ENCODE results near the gene PDILT.

Gene PDILT

GRCh38 chr16:20364051-20364450 lies 40.5 kb downstream of the PDILT start:
- no peak overlapping the region for H3K4me3 ChIP-seq (ENCODE audit: low read length)
- no CpG with 5 or more reads among the region's 3 CpGs for WGBS (ENCODE audit: insufficient coverage, insufficient read length)
- no peaks in the 10 kb centered on the region; the same call in 1 of the 2 replicates for H3K9me3 ChIP-seq (ENCODE audit: control insufficient read depth, insufficient read depth, low read length)
- no peaks in the 10 kb centered on the region for H3K27me3 ChIP-seq (ENCODE audit: control insufficient read depth, insufficient read depth, low read length)
- H3K4me1 ChIP-seq (ENCODE audit: control insufficient read depth, insufficient read depth, low read length), result no peaks in the 10 kb centered on the region
- no peak overlapping the region for H3K27ac ChIP-seq (ENCODE audit: low read length)
- DNase-seq (ENCODE audit: low read depth, low spot score), result no peak
- no peaks in the 10 kb centered on the region for H3K36me3 ChIP-seq (ENCODE audit: control insufficient read depth, insufficient read depth, low read length)

- no peak for DNase-seq (ENCODE audit: low read depth, low spot score)
- Histone ChIP-seq H3K27me3 (ENCODE audit: control insufficient read depth, insufficient read depth, low read length) (no peaks in the 10 kb centered on the region), H3K27ac (ENCODE audit: low read length) (no peak overlapping the region), H3K4me1 (ENCODE audit: control insufficient read depth, insufficient read depth, low read length) (no peaks in the 10 kb centered on the region), H3K9me3 (ENCODE audit: control insufficient read depth, insufficient read depth, low read length) (no peaks in the 10 kb centered on the region; the same call in 1 of the 2 replicates), H3K36me3 (ENCODE audit: control insufficient read depth, insufficient read depth, low read length) (no peaks in the 10 kb centered on the region), H3K4me3 (ENCODE audit: low read length) (no peak overlapping the region)
- WGBS (ENCODE audit: insufficient coverage, insufficient read length), result no CpG with 5 or more reads among the region's 2 CpGs
Observed at GRCh38 chr16:20363191-20363590, 41.3 kb downstream of the PDILT start.

DNA sequence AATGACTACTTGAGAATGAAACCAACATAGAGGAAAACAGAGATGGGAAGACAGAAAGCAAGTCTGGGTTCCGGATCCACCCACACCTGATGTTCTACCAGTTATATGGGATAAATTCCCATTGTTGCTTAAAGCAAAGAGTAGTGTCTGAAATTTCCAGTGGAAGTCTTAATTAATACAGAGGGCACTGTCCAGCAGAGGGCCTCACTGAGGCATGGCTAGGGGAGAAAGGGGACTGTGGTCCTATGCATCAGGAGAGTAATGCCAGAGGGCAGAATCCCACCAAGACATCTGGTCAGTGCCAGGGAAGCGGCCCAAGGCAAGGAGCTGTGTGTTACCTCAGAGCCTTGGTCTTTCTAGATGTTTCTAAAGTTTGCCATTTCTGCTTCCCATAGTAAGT lies 44.5 kb downstream of the PDILT start:
- no CpG with 5 or more reads among the region's 2 CpGs for WGBS (ENCODE audit: insufficient coverage, insufficient read length)
- H3K36me3 ChIP-seq (ENCODE audit: control insufficient read depth, insufficient read depth, low read length), result no peaks in the 10 kb centered on the region
- H3K27ac ChIP-seq (ENCODE audit: low read length), result no peak overlapping the region
- no peaks in the 10 kb centered on the region for H3K27me3 ChIP-seq (ENCODE audit: control insufficient read depth, insufficient read depth, low read length)
- no peaks in the 10 kb centered on the region; the same call in none of the 2 replicates for H3K9me3 ChIP-seq (ENCODE audit: control insufficient read depth, insufficient read depth, low read length)
- DNase-seq (ENCODE audit: low read depth, low spot score), result no peak
- H3K4me3 ChIP-seq (ENCODE audit: low read length), result no peak overlapping the region
- no peaks in the 10 kb centered on the region for H3K4me1 ChIP-seq (ENCODE audit: control insufficient read depth, insufficient read depth, low read length)

DNA sequence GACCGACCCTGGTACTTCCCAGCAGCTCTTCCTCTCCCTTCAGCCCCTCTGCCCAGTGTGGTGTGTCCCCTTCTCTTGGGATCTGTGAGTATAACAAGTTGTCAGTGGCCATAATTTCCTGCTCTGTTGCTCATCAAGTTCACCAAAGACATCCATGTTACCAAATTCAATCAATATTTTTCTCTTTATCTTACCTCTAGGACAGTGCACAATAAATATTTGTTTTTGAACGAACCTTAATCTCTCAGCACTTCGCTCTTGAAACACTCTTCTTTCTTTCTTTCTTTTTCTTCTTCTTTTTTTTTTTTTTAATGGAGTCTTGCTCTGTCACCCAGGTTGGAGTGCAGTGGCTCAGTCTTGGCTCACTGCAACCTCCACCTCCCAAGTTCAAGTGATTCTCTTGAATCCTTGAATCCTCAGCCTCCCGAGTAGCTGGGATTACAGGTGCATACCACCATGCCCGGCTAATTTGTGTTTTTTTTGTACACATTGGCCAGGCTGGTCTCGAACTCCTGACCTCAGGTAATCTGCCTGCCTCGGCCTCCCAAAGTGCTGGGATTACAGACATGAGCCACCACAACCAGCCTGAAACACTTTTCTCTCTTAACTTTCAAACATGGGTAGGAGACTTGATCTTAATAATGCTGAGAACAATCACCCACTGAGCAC lies 49.3 kb downstream of the PDILT start:
- no peak for DNase-seq (ENCODE audit: low read depth, low spot score)
- H3K27ac ChIP-seq (ENCODE audit: low read length), result no peak overlapping the region
- 100% methylated on average over 1 of the region's 7 CpGs for WGBS (ENCODE audit: insufficient coverage, insufficient read length)
- no peaks in the 10 kb centered on the region for H3K36me3 ChIP-seq (ENCODE audit: control insufficient read depth, insufficient read depth, low read length)
- no peaks in the 10 kb centered on the region for H3K27me3 ChIP-seq (ENCODE audit: control insufficient read depth, insufficient read depth, low read length)
- H3K4me3 ChIP-seq (ENCODE audit: low read length), result no peak overlapping the region
- peaks cover 3% of the 10 kb centered on the region; the same call in 1 of the 2 replicates for H3K4me1 ChIP-seq (ENCODE audit: control insufficient read depth, insufficient read depth, low read length)
- no peaks in the 10 kb centered on the region; the same call in 1 of the 2 replicates for H3K9me3 ChIP-seq (ENCODE audit: control insufficient read depth, insufficient read depth, low read length)

DNA sequence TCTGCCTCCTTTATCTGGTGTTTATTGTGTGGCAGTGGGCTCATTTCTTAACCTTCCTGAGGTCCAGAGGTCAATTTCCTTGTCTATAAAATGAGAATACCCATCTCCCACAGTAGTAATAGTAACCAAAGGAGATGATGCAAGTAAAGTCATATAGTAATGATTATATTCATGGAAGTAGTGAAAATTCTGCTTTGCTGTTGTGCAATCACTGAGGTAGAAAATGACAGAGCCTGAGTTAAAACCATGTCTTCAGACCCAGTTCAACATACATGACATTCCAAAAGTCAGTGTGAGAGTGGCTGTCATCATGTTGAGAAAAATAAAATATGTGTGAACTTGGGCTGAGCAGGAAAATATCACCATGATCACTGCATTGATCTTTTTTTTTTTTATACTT lies 51.2 kb downstream of the PDILT start:
- no peak for DNase-seq (ENCODE audit: low read depth, low spot score)

GRCh38 chr16:20352615-20353014 lies 51.9 kb downstream of the PDILT start, which contains the start of gene UMOD:
Gene UMOD (minus strand): TSS chr16:20352715. CDS start chr16:20350737, 1,978 bp downstream.
- WGBS (ENCODE audit: insufficient coverage, insufficient read length), result no CpG with 5 or more reads among the region's 2 CpGs
- Histone ChIP-seq H3K36me3 (ENCODE audit: control insufficient read depth, insufficient read depth, low read length) (no peaks in the 10 kb centered on the region; the same call in 1 of the 2 replicates), H3K4me1 (ENCODE audit: control insufficient read depth, insufficient read depth, low read length) (peaks cover 4% of the 10 kb centered on the region; the same call in 1 of the 2 replicates), H3K27me3 (ENCODE audit: control insufficient read depth, insufficient read depth, low read length) (no peaks in the 10 kb centered on the region), H3K27ac (ENCODE audit: low read length) (no peak within 1 kb of the TSS), H3K9me3 (ENCODE audit: control insufficient read depth, insufficient read depth, low read length) (no peaks in the 10 kb centered on the region), H3K4me3 (ENCODE audit: low read length) (no peak within 1 kb of the TSS)
- DNase-seq (ENCODE audit: low read depth, low spot score), result no peak

More for the DNA sequence above, 51.2 kb downstream of the PDILT start:
- Histone ChIP-seq H3K4me1 (ENCODE audit: control insufficient read depth, insufficient read depth, low read length) (peaks cover 3% of the 10 kb centered on the region; the same call in 1 of the 2 replicates), H3K4me3 (ENCODE audit: low read length) (no peak overlapping the region), H3K36me3 (ENCODE audit: control insufficient read depth, insufficient read depth, low read length) (no peaks in the 10 kb centered on the region; the same call in 1 of the 2 replicates), H3K27ac (ENCODE audit: low read length) (no peak overlapping the region), H3K9me3 (ENCODE audit: control insufficient read depth, insufficient read depth, low read length) (no peaks in the 10 kb centered on the region; the same call in 1 of the 2 replicates), H3K27me3 (ENCODE audit: control insufficient read depth, insufficient read depth, low read length) (no peaks in the 10 kb centered on the region)

DNA sequence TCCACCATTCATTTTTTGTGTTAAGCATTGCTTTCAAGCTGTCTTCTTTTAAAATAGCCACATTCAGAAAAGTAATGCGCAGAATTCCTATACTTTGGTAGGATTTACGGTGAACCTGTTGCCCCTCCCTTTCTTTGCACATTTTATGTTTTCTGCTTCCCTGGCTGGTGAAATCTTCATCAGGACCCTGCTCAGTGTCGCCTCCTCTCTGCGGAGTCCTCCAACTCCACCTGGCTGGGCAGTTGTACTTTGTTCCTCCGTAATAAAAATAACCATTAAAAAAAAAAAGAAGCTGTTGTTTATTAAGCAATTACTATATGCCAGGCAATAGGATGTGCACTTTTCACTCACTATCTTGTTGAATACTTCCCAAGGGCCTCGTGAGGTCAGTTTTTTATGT lies 54.9 kb downstream of the PDILT start:
- Histone ChIP-seq H3K4me3 (ENCODE audit: low read length) (no peak overlapping the region), H3K27me3 (ENCODE audit: control insufficient read depth, insufficient read depth, low read length) (no peaks in the 10 kb centered on the region), H3K27ac (ENCODE audit: low read length) (no peak overlapping the region), H3K9me3 (ENCODE audit: control insufficient read depth, insufficient read depth, low read length) (no peaks in the 10 kb centered on the region), H3K4me1 (ENCODE audit: control insufficient read depth, insufficient read depth, low read length) (peaks cover 4% of the 10 kb centered on the region; the same call in 1 of the 2 replicates), H3K36me3 (ENCODE audit: control insufficient read depth, insufficient read depth, low read length) (no peaks in the 10 kb centered on the region; the same call in 1 of the 2 replicates)
- WGBS (ENCODE audit: insufficient coverage, insufficient read length), result no CpG with 5 or more reads among the region's 6 CpGs
- DNase-seq (ENCODE audit: low read depth, low spot score), result no peak

GRCh38 chr16:20348365-20349185 lies 56.0 kb downstream of the PDILT start:
- no peak for DNase-seq (ENCODE audit: low read depth, low spot score)
- Histone ChIP-seq H3K9me3 (ENCODE audit: control insufficient read depth, insufficient read depth, low read length) (no peaks in the 10 kb centered on the region), H3K36me3 (ENCODE audit: control insufficient read depth, insufficient read depth, low read length) (no peaks in the 10 kb centered on the region; the same call in 1 of the 2 replicates), H3K4me3 (ENCODE audit: low read length) (no peak overlapping the region), H3K4me1 (ENCODE audit: control insufficient read depth, insufficient read depth, low read length) (peaks cover 4% of the 10 kb centered on the region; the same call in 1 of the 2 replicates), H3K27me3 (ENCODE audit: control insufficient read depth, insufficient read depth, low read length) (no peaks in the 10 kb centered on the region), H3K27ac (ENCODE audit: low read length) (no peak overlapping the region)
- WGBS (ENCODE audit: insufficient coverage, insufficient read length), result no CpG with 5 or more reads among the region's 77 CpGs

GRCh38 chr16:20347666-20348364 lies 56.7 kb downstream of the PDILT start:
- no peak for DNase-seq (ENCODE audit: low read depth, low spot score)
- no CpG with 5 or more reads among the region's 12 CpGs for WGBS (ENCODE audit: insufficient coverage, insufficient read length)

GRCh38 chr16:20344611-20345010 lies 59.9 kb downstream of the PDILT start:
- no peaks in the 10 kb centered on the region for H3K9me3 ChIP-seq (ENCODE audit: control insufficient read depth, insufficient read depth, low read length)
- H3K36me3 ChIP-seq (ENCODE audit: control insufficient read depth, insufficient read depth, low read length), result no peaks in the 10 kb centered on the region; the same call in 1 of the 2 replicates
- H3K4me1 ChIP-seq (ENCODE audit: control insufficient read depth, insufficient read depth, low read length), result 0 out of 2 replicates have a peak, but pooled peaks cover 2% of the 10 kb centered on the region
- H3K27ac ChIP-seq (ENCODE audit: low read length), result no peak overlapping the region
- no CpG with 5 or more reads among the region's 5 CpGs for WGBS (ENCODE audit: insufficient coverage, insufficient read length)
- H3K4me3 ChIP-seq (ENCODE audit: low read length), result no peak overlapping the region
- DNase-seq (ENCODE audit: low read depth, low spot score), result no peak
- H3K27me3 ChIP-seq (ENCODE audit: control insufficient read depth, insufficient read depth, low read length), result no peaks in the 10 kb centered on the region

More at GRCh38 chr16:20347666-20348364, 56.7 kb downstream of the PDILT start:
- Histone ChIP-seq H3K36me3 (ENCODE audit: control insufficient read depth, insufficient read depth, low read length) (no peaks in the 10 kb centered on the region; the same call in 1 of the 2 replicates), H3K9me3 (ENCODE audit: control insufficient read depth, insufficient read depth, low read length) (no peaks in the 10 kb centered on the region), H3K4me1 (ENCODE audit: control insufficient read depth, insufficient read depth, low read length) (peaks cover 2% of the 10 kb centered on the region; the same call in 1 of the 2 replicates), H3K4me3 (ENCODE audit: low read length) (no peak overlapping the region), H3K27me3 (ENCODE audit: control insufficient read depth, insufficient read depth, low read length) (no peaks in the 10 kb centered on the region), H3K27ac (ENCODE audit: low read length) (no peak overlapping the region)

Measured in iPS DF 6.9 (cell line).